Endodermal cell (in vitro differentiated cells): Measurements from ENCODE around the gene BAIAP3. TPM values are rescaled to one million over a fixed set of nuclear protein-coding genes. Genes with fewer than 3 reads are reported as not detected.

ENCODE experiments used
- DNase-seq: peaks from one replicate; pipeline ENCODE4 v3.0.0-alpha.2; 2017
- H3K27ac ChIP-seq: 2 replicates; pipeline ENCODE4 v1.5.1; 2013; ENCODE audit warnings: mild to moderate bottlenecking, low read depth, low read length, moderate library complexity
- H3K27me3 ChIP-seq: 2 replicates; pipeline ENCODE4 v1.6.1; 2013; ENCODE audit warnings: mild to moderate bottlenecking, low read length, moderate library complexity; ENCODE audit not compliant: insufficient read depth, control insufficient read depth, poor library complexity, severe bottlenecking
- H3K36me3 ChIP-seq: 2 replicates; pipeline ENCODE4 v1.7.0; 2013; ENCODE audit warnings: mild to moderate bottlenecking, low read length, moderate library complexity; ENCODE audit not compliant: control insufficient read depth, insufficient read depth
- H3K4me1 ChIP-seq: one replicate; pipeline ENCODE4 v1.7.0; 2013; ENCODE audit warnings: low read length; ENCODE audit not compliant: control insufficient read depth, insufficient read depth
- H3K4me3 ChIP-seq: 2 replicates; pipeline ENCODE4 v1.5.1; 2013; ENCODE audit warnings: mild to moderate bottlenecking, low read length, moderate library complexity
- H3K9ac ChIP-seq: 2 replicates; pipeline ENCODE4 v1.6.1; 2013; ENCODE audit warnings: mild to moderate bottlenecking, low read length, moderate library complexity; ENCODE audit not compliant: poor library complexity, severe bottlenecking; ENCODE audit errors: extremely low read depth
- H3K9me3 ChIP-seq: 2 replicates; pipeline ENCODE4 v1.6.1; 2013; ENCODE audit warnings: mild to moderate bottlenecking, low read length, moderate library complexity; ENCODE audit not compliant: control insufficient read depth
- H3K27ac Mint-ChIP-seq: 2 replicates; pipeline ENCODE4 v1.8.0; 2020; ENCODE audit warnings: mixed read lengths
- H3K27me3 Mint-ChIP-seq: 2 replicates; pipeline ENCODE4 v1.8.0; 2021; ENCODE audit warnings: mild to moderate bottlenecking, mixed read lengths; ENCODE audit not compliant: insufficient read depth
- H3K36me3 Mint-ChIP-seq: 2 replicates; pipeline ENCODE4 v1.8.0; 2020; ENCODE audit warnings: low read depth, mixed read lengths
- H3K4me1 Mint-ChIP-seq: 2 replicates; pipeline ENCODE4 v1.8.0; 2020; ENCODE audit warnings: mixed read lengths
- H3K4me3 Mint-ChIP-seq: 2 replicates; pipeline ENCODE4 v1.8.0; 2020; ENCODE audit warnings: mild to moderate bottlenecking, moderate library complexity, mixed read lengths
- H3K9me3 Mint-ChIP-seq: 2 replicates; pipeline ENCODE4 v1.8.0; 2020; ENCODE audit warnings: mild to moderate bottlenecking, mixed read lengths
- WGBS, 2 experiments: methylation state at CpG; one replicate each; pipeline versions ENCODE4 v1.1.5 to v1.1.7; 2013; ENCODE audit warnings: missing lambda C conversion rate in 2 of 2, mixed read lengths in 1 of 2; ENCODE audit not compliant: insufficient coverage in 1 of 2, insufficient read length in 1 of 2; 5-methylcytosine and 5-hydroxymethylcytosine counted together
- total RNA-seq, 2 donors: library from RNA; stranded (reverse); fragmentation: NEBNext Ultra II Directional in 1 of 2; extraction: Animal tissue kit (Norgen Biotek cat#: 25700) in 1 of 2; gene quantifications; 2 replicates in 1 of 2; 3 replicates in 1 of 2; pipeline ENCODE4 v1.2.1, GENCODE V29; 2021
- TF ChIP-seq, protein P1 (sequence below): fragments of 200-600 bp; sonication (generic); conservative IDR thresholded peaks from 2 replicates; pipeline ENCODE4 v1.5.0; 2021; ENCODE audit warnings: antibody characterized with exemption, mild to moderate bottlenecking

Gene BAIAP3
- total RNA-seq, 2 donors from 2014 or later, result 25.0 to 43.5 TPM

DNA sequence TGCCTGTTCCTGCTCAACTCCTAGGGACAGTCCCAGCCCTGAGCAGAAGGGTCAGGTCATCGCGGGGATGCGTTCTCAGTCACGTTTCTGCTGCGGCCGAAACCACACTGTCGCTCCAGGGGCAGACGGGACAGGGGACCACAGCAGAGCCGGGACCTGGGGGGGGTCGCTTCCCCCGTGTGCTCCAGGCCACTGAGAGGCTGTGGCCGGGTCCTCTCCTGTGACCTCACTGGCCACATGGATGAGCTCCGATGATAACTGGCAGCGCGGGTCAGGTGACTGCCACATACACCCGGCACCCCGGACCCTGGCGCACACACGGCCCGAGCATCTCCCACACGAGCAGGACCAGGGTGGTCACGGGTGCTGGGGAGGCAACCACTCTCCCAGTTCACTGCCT, 31.1 kb downstream of the BAIAP3 start:
- Mint-ChIP-seq H3K9me3 (no peaks in the 10 kb centered on the region), H3K36me3 (peaks cover 47% of the 10 kb centered on the region)
- TF ChIP-seq, protein P1, sequence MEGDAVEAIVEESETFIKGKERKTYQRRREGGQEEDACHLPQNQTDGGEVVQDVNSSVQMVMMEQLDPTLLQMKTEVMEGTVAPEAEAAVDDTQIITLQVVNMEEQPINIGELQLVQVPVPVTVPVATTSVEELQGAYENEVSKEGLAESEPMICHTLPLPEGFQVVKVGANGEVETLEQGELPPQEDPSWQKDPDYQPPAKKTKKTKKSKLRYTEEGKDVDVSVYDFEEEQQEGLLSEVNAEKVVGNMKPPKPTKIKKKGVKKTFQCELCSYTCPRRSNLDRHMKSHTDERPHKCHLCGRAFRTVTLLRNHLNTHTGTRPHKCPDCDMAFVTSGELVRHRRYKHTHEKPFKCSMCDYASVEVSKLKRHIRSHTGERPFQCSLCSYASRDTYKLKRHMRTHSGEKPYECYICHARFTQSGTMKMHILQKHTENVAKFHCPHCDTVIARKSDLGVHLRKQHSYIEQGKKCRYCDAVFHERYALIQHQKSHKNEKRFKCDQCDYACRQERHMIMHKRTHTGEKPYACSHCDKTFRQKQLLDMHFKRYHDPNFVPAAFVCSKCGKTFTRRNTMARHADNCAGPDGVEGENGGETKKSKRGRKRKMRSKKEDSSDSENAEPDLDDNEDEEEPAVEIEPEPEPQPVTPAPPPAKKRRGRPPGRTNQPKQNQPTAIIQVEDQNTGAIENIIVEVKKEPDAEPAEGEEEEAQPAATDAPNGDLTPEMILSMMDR, result no peak

DNA sequence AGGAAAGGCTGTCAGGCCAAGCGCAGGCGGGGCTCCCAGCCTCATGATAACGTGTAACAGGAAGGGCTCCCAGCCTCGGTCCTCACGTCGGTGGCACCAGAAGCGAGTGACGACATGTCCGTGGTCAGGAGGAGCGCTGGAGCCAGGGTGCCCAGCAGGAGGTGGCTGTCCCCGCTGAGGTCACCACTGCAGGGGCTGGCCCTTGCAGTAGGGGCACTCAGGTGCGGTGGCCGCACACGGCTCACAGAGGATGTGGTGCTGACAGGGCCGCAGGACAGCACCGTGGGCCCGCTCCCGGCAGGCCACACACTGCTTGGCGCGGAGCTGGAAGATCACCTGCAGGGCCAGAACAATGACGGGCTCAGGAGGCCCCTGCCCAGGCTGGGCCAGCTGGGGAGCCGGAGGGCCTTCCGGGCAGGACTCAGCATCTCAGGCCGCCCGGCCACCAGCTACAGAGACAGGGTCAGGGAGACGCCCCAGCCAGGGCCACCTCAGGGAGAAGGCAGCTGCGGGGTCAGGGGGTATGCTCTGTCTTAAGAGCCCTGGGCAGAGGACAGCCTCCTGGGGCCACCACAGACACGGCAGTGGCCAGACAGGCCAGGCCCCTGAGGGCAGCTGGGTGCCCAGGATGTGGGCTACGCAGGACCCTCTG, 32.7 kb downstream of the BAIAP3 start:
- H3K36me3 Mint-ChIP-seq, result peaks cover 36% of the 10 kb centered on the region
- H3K27me3 Mint-ChIP-seq, result no peaks in the 10 kb centered on the region
- H3K4me1 ChIP-seq, result no peaks in the 10 kb centered on the region
- no peak for DNase-seq
- no peaks in the 10 kb centered on the region for H3K9me3 Mint-ChIP-seq
- no peaks in the 10 kb centered on the region for H3K9me3 ChIP-seq
- TF ChIP-seq, protein P1, result no peak
- H3K27ac Mint-ChIP-seq, result no peak overlapping the region
- H3K4me1 Mint-ChIP-seq, result no peaks in the 10 kb centered on the region
- no peaks in the 10 kb centered on the region for H3K27me3 ChIP-seq
- no peak overlapping the region for H3K4me3 ChIP-seq
- peaks cover 40% of the 10 kb centered on the region for H3K36me3 ChIP-seq
- no peak overlapping the region for H3K9ac ChIP-seq
- 92 to 94% methylated on average over 23 to 29 of the region's 29 CpGs for WGBS, 2 experiments
- H3K27ac ChIP-seq, result no peak overlapping the region
- H3K4me3 Mint-ChIP-seq, result no peak overlapping the region

More for the DNA sequence above, 31.1 kb downstream of the BAIAP3 start:
- H3K27ac Mint-ChIP-seq, result no peak overlapping the region
- Histone ChIP-seq H3K4me3 (no peak overlapping the region), H3K27ac (no peak overlapping the region), H3K36me3 (peaks cover 47% of the 10 kb centered on the region), H3K4me1 (no peaks in the 10 kb centered on the region), H3K9me3 (no peaks in the 10 kb centered on the region), H3K27me3 (no peaks in the 10 kb centered on the region), H3K9ac (no peak overlapping the region)
- DNase-seq, result no peak
- WGBS, 2 experiments, result 90 to 95% methylated on average over 17 to 22 of the region's 22 CpGs
- H3K4me3 Mint-ChIP-seq, result no peak overlapping the region
- no peaks in the 10 kb centered on the region for H3K27me3 Mint-ChIP-seq
- H3K4me1 Mint-ChIP-seq, result no peaks in the 10 kb centered on the region

DNA sequence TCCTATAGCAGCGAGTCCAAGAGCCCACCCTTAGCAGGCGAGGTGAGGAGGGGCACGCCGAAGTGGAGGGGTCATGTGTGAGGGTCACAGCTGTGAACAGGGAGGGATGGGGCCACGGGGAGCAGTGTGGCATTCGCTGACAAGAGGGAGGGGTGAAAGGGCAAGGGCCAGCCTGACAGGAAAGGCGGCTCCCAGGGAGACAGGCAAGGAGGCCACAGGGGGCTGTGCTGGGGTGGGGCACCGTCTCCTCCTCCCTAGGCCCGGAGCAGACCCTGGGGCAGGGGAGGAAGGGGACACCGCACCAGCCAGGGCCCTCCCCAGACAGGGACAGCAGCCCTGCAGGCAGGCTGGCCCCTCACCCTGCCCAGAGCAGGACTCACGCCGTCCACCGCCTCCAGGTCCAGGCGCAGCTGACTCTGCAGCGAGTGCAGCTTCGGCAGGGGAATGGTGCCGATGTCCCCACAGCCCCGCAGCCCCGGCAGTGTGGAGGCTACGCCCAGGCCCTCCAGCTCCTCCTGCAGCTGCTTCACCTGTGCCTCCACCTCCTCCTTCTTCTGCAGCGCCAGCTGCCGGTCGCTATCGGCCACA, 33.4 kb downstream of the BAIAP3 start:
- Mint-ChIP-seq H3K27ac (no peak overlapping the region), H3K4me3 (no peak overlapping the region), H3K9me3 (no peaks in the 10 kb centered on the region), H3K36me3 (peaks cover 35% of the 10 kb centered on the region), H3K27me3 (no peaks in the 10 kb centered on the region), H3K4me1 (no peaks in the 10 kb centered on the region)
- no peaks in the 10 kb centered on the region for H3K9me3 ChIP-seq
- H3K9ac ChIP-seq, result no peak overlapping the region
- no peaks in the 10 kb centered on the region for H3K27me3 ChIP-seq
- H3K4me3 ChIP-seq, result no peak overlapping the region
- TF ChIP-seq, protein P1, result no peak
- WGBS, 2 experiments, result 92 to 97% methylated on average over 14 to 24 of the region's 24 CpGs
- DNase-seq, result no peak
- H3K4me1 ChIP-seq, result no peaks in the 10 kb centered on the region
- H3K36me3 ChIP-seq, result peaks cover 36% of the 10 kb centered on the region
- H3K27ac ChIP-seq, result no peak overlapping the region
